HG03460 (cell line): ENCODE data around the gene SRRM2.
A peak's percentile ranks its signal among the peaks of the same experiment; 100 is the strongest.

Source experiments
- ATAC-seq: cut with Tn5 transposase; IDR thresholded peaks from one replicate; pipeline ENCODE4 v1.9.1; 2021; ENCODE audit not compliant: unreplicated experiment

The SRRM2 gene

GRCh38 chr16:2737895-2738418 is 14.5 kb upstream of the SRRM2 start:
- ATAC-seq = no peak

GRCh38 chr16:2738615-2739014 is 13.8 kb upstream of the SRRM2 start:
- no peak for ATAC-seq

GRCh38 chr16:2739625-2740430 is 12.6 kb upstream of the SRRM2 start:
- no peak for ATAC-seq

GRCh38 chr16:2740476-2740875 is 12.0 kb upstream of the SRRM2 start:
- ATAC-seq = no peak

- no peak for ATAC-seq
Measured at GRCh38 chr16:2741168-2741567, 11.3 kb upstream of the SRRM2 start.

DNA sequence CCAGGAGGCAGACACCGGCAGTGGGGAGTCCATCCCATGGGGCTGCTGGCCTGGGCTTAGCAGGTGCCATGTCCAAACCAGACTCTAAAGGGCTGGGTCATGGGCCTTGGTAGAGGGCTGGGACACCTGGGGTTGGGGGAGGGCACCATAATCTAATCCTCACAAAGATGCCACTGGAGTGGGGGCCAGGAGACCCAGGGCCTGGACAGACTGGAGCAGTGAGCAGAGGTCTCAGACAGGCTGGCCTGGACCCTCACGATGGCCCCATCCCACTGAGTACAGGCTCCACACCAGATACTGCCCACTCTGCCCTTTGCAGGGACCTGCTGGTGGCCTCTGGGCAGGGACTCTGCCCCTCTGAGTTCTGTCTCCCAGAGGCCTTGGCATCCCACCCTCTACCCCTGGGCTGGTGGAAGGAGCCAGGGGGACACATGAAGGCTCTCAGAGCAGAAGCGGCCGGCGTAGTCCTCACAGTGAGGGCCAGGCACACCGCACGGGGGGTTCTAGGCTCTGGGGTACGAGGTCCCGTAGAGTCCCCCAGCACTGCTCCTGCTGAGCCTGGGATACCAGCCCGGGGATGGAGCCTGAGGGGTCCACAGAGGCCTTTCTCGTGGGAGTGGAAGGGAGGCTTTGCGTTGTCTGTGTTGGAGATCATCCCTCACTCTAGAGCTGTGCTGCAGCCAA is 10.0 kb upstream of the SRRM2 start:
- no peak for ATAC-seq

DNA sequence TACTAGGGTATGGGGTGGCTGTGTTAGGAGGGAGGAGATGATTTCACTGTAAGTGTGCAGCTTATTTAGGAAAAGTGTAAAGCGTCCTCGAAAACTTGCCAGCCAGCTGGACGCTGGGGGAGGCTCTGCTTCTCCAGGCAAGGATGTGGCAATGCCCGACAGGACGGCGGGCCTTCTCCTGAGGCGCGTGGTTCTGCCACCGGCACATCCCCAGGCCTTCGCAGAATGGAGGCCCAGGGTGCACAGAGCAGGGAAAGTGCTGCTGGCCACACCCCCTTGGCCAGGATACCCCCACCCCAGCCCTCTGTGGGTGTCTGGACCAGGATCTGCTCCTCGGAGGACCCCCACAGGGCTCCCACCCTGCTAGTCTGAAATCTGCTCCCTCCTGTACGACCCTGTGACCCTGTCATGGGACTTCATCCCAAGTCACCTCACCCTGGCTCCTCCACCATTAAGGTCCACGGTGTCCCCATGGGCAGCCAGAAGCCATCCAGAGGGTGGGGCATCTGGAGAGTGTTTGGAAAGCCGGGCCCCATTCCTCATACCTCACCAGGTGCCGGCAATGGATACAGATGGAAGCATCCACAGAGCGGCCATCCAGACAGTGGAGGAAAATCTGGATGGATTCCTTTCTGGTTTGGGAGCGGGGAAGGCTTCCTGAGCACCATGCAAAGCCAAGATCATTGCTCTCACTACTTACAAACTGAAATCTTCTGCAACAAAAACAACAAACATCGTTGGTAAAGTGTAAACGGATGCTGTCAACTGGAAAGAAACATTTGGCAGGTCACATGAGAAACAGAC is 9.2 kb upstream of the SRRM2 start:
- no peak for ATAC-seq

- ATAC-seq = no peak
Measured at GRCh38 chr16:2744711-2745110, 7.7 kb upstream of the SRRM2 start.

DNA sequence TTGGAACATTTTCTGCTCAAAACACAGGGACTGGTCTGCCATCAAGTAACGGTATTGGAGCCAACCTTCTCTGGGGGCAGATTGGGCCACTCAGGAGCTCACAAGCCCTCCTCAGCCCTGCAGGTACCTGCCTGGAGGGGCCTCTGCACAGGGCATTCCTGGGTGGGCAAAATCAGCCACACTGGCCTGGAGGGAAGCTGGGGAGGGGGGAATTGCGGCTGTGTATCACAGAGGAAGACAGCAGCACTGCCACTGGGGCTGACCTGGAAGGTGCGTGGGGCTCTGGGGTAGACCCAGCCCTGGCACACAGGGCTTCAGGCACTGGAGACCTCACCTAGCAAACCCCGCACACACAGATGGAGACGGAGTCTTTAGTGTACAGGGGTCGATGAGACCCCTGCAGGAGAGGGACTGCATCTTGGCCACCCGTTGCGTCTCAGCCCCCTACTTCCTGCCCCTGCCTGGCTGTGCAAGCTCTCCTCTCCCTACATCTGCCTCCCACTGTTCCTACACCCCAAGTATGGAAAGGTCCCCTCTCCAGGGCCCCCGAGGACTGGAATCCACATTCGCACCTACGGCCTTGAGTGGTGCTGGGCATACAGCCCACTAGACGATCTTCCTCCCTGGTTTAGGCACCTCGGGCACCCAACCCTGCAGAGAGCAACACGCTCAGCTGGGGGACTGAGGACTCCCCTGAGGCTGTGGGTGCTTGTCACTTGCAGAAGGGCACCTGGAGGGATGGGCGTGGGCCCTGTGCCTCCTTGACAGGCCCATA is 7.1 kb upstream of the SRRM2 start:
- ATAC-seq = no peak

DNA sequence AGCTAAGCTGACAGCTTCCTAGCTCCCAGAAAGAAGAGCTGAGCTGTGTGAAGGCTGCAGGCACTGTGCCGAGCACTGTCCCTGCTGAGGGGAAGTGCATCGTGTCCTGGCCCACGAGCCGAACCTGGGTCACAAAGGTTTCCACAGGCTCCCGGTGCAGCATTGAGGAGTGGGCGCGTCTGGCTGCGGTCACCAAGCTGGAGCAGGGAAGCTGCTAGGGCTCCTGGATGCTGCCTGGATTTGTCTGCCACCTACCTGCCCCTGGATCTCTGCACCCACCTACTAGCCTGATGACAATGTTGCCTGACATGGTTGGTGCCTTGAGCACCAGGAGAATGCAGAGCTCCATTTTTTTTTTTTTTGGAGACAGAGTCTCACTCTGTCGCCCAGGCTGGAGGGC is 6.5 kb upstream of the SRRM2 start:
- no peak for ATAC-seq

DNA sequence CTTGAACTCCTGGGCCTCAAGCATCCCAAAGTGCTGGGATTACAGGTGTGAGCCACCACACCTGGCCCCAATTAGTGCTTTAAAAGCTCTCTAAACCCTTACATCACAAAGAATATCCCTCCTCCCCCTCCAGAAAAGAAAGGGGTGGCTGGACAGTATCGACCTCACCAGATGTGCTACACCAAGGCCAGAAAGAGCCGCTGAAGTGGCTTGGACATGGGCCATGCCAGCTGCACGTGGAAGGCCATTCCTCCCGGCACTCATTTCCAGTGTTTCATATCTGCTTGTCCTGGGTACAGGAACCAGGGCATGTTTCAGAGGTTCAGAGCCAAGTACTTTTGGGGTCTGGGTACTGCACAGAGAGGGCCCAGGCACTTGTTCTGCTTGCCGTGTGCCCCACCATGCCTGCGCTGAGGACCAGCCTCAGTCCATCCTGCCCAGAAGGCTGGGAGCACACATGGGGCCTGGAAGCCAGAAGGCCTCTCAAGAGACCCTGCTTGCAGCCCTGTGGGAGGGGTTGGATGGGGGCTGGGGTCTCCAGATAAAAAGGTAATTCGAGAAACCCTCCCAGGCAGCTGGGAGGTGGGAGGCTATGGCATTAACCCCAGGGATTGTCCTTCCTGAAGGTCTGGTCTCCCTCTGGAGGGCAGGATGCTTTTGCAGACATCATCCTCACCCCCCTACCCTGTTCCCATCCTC is 3.5 kb upstream of the SRRM2 start:
- no peak for ATAC-seq

DNA sequence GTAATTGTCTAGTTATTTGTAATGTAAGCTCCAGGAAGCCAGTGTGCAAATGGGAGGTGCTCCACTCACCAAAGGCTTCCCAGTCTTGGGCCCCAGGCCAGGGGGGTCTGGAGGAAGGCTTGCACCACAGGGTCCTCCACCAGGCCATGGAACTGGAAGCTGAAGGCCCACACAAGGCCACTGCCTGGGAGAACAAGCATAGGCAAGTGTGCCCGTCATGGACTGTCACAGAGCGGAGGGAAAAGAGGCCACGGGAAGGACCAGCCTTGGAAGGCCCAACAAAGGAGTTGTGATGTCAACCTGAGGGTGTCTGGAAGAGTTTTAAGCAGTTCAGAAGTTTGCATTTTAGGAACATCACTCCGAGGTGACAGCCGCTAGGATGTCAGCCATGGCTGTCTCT is 3.0 kb upstream of the SRRM2 start:
- ATAC-seq = no peak

DNA sequence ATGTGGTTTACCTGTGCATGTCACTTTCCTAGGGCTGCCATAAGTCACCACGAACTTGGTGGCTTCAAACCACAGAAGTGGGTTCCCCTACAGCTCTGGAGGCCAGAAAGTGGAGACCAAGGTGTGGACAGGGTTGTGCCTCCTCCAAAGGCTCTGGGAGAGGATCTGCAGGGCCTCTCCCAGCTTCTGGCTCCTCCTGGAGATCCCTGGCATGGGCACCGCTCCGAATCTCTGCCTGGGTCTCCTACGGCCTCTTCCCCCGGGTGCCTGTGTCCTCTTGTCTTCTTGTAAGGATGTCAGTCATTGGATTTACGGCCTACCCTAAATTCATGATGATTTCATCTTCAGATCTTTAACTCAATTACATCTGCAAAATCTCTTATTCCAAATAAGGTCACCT is 2.5 kb upstream of the SRRM2 start:
- ATAC-seq = no peak

- ATAC-seq = no peak
Measured at GRCh38 chr16:2751577-2752034, 832 bp upstream of the SRRM2 start.

GRCh38 chr16:2752850-2753732 is 653 bp downstream of the SRRM2 start:
- ATAC-seq = peak; percentile 29

DNA sequence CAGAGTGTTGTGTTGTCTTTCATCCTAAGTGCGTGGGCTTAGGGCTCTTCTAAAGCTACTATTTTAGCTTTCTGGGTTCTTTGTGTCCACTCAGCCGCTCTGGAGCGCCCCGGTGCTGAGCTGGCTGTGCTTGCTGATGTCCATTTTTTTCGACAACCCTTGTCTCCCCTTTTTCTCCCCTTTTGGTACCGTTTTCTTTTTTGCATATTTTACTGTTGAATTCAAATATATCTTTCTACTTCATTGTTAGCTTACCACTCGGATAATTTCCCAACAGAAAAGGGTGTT is 1.2 kb downstream of the SRRM2 start:
- ATAC-seq = no peak

DNA sequence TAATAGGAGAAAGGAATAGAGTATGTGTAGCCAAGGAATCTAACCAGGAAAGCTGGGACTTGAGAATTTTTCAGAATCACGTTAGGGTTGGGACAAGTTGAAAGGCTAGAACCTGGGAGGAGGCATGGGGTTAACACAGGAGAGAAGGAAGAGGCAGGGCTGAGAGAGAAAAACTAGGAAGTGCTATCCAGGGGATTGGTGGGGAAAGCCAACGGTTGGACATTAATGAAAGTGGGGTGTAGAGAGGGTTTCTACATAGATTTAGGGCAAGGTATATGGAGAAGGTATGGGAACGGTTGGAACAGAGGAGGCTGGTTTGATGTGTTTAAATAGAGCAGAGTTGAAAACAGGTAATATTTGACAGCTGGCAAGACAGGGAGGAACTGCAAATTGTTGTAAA is 2.7 kb downstream of the SRRM2 start:
- ATAC-seq = no peak

DNA sequence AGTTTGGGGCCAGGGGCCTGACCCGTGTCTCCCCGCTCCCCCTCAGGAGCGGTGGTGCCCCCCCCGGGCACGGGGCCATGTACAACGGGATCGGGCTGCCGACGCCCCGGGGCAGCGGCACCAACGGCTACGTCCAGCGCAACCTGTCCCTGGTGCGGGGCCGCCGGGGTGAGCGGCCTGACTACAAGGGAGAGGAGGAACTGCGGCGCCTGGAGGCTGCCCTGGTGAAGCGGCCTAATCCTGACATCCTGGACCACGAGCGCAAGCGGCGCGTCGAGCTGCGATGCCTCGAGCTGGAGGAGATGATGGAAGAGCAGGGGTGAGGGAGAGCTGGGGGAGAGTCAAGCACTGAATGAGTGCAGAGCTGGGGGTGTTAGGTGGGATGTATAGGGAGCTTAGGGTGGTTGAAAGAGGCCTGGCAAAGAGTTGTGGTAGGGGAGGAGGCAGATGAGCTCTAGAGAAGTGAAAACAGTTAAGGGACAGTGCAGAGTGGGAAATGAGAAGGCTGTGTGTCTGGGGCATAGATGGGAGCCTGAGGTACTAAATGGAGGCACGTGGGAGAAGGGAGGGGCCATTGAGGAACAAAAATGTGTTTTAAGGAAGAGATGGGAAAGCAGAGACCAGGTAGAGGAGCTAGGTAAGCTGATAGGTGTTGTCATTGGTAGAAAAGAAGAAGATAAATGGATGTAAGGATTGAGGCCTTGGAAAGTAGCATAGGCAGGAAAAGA is 4.0 kb downstream of the SRRM2 start:
- ATAC-seq = no peak

GRCh38 chr16:2757344-2757743 is 4.9 kb downstream of the SRRM2 start:
- ATAC-seq = no peak
